Effector memory CD4-positive, alpha-beta T cell (primary cell): ENCODE results near the gene ANKRD7.
"Not testable (repeated sequence)": the region's sequence is repeated elsewhere in the genome, so short reads cannot be mapped to it uniquely, and the experiment has no call there.

ENCODE experiments used
- DNase-seq, 3 donors: peaks; one replicate each; pipeline ENCODE4 v3.0.0-alpha.2; 2020
- H3K27ac ChIP-seq: 2 replicates; pipeline ENCODE4 v1.7.0; 2013; ENCODE audit warnings: mild to moderate bottlenecking, low read length, moderate library complexity; ENCODE audit not compliant: insufficient read depth, poor library complexity, severe bottlenecking
- H3K27me3 ChIP-seq: replicated peaks from 2 replicates; pipeline ENCODE4 v1.7.0; 2013; ENCODE audit warnings: mild to moderate bottlenecking, low read length; ENCODE audit not compliant: insufficient read depth, control insufficient read depth, poor library complexity, severe bottlenecking
- H3K36me3 ChIP-seq: 2 replicates; pipeline ENCODE4 v1.7.0; 2013; ENCODE audit warnings: mild to moderate bottlenecking, low read length, moderate library complexity; ENCODE audit not compliant: control insufficient read depth, insufficient read depth
- H3K4me1 ChIP-seq: 2 replicates; pipeline ENCODE4 v1.7.0; 2013; ENCODE audit warnings: low read length, mild to moderate bottlenecking; ENCODE audit not compliant: control insufficient read depth, insufficient read depth, poor library complexity, severe bottlenecking
- H3K4me3 ChIP-seq: 2 replicates; pipeline ENCODE4 v1.7.0; 2013; ENCODE audit warnings: low read length, low read depth, mild to moderate bottlenecking; ENCODE audit not compliant: insufficient read depth, poor library complexity, severe bottlenecking
- H3K9me3 ChIP-seq: 2 replicates; pipeline ENCODE4 v1.7.0; 2013; ENCODE audit warnings: mild to moderate bottlenecking, low read length, moderate library complexity; ENCODE audit not compliant: control insufficient read depth

Gene ANKRD7

GRCh38 chr7:118232837-118233236, 8.3 kb downstream of the ANKRD7 start:
- no peak overlapping the region for H3K4me3 ChIP-seq
- no peaks in the 10 kb centered on the region for H3K4me1 ChIP-seq
- no peaks in the 10 kb centered on the region for H3K9me3 ChIP-seq
- no peaks in the 10 kb centered on the region for H3K27me3 ChIP-seq
- H3K36me3 ChIP-seq, result no peaks in the 10 kb centered on the region
- DNase-seq, result no peak
- no peak overlapping the region for H3K27ac ChIP-seq

GRCh38 chr7:118233799-118234198, 9.3 kb downstream of the ANKRD7 start:
- Histone ChIP-seq H3K4me3 (no peak overlapping the region), H3K27ac (no peak overlapping the region), H3K9me3 (no peaks in the 10 kb centered on the region), H3K36me3 (no peaks in the 10 kb centered on the region), H3K4me1 (no peaks in the 10 kb centered on the region), H3K27me3 (no peaks in the 10 kb centered on the region)
- no peak for DNase-seq

- no peaks in the 10 kb centered on the region for H3K4me1 ChIP-seq
- DNase-seq, result no peak
- H3K9me3 ChIP-seq, result no peaks in the 10 kb centered on the region
- no peaks in the 10 kb centered on the region for H3K36me3 ChIP-seq
- no peak overlapping the region for H3K27ac ChIP-seq
- H3K27me3 ChIP-seq, result no peaks in the 10 kb centered on the region
- no peak overlapping the region for H3K4me3 ChIP-seq
Measured at GRCh38 chr7:118239014-118239413, 14.5 kb downstream of the ANKRD7 start.

DNA sequence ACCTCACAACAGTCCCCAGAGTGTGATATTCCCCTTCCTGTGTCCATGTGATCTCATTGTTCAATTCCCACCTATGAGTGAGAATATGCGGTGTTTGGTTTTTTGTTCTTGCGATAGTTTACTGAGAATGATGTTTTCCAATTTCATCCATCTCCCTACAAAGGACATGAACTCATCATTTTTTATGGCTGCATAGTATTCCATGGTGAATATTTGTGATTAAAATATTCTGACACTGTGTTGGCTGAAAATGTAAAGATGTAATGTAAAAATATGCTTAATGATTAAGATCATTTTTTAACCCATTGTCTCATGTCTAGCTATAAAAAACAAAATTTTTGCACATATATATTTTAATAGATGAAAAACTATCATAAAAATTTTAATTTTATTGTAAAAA, 15.8 kb downstream of the ANKRD7 start:
- not testable (repeated sequence) for DNase-seq, H3K36me3 ChIP-seq, H3K4me3 ChIP-seq, H3K9me3 ChIP-seq, H3K27ac ChIP-seq, H3K4me1 ChIP-seq, H3K27me3 ChIP-seq

DNA sequence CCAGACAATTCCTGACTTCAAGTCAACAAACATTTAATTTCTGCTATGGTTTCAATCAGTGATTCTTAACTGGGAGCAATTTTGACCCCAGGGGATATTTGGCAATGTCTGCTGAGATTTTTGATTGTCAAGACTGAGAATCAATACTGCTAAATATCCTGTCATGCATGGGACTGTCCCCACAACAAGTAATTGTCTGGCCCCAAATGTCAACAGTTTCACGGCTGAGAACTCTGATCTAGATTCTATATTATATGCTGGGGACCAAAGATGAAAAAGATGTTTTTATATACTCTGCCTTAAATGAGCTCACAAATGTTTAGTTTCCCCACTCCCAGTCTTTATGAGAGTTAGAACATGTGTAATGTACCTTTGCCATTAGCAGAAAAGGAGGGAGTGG, 19.2 kb downstream of the ANKRD7 start:
- H3K4me3 ChIP-seq, result no peak overlapping the region
- no peaks in the 10 kb centered on the region for H3K9me3 ChIP-seq
- DNase-seq, result no peak
- no peaks in the 10 kb centered on the region for H3K27me3 ChIP-seq
- no peak overlapping the region for H3K27ac ChIP-seq
- no peaks in the 10 kb centered on the region for H3K36me3 ChIP-seq
- no peaks in the 10 kb centered on the region for H3K4me1 ChIP-seq

GRCh38 chr7:118245267-118246040, 20.9 kb downstream of the ANKRD7 start:
- no peak overlapping the region for H3K27ac ChIP-seq
- no peaks in the 10 kb centered on the region for H3K27me3 ChIP-seq
- no peak overlapping the region for H3K4me3 ChIP-seq
- H3K4me1 ChIP-seq, result no peaks in the 10 kb centered on the region
- no peak for DNase-seq
- no peaks in the 10 kb centered on the region for H3K36me3 ChIP-seq
- no peaks in the 10 kb centered on the region for H3K9me3 ChIP-seq

DNA sequence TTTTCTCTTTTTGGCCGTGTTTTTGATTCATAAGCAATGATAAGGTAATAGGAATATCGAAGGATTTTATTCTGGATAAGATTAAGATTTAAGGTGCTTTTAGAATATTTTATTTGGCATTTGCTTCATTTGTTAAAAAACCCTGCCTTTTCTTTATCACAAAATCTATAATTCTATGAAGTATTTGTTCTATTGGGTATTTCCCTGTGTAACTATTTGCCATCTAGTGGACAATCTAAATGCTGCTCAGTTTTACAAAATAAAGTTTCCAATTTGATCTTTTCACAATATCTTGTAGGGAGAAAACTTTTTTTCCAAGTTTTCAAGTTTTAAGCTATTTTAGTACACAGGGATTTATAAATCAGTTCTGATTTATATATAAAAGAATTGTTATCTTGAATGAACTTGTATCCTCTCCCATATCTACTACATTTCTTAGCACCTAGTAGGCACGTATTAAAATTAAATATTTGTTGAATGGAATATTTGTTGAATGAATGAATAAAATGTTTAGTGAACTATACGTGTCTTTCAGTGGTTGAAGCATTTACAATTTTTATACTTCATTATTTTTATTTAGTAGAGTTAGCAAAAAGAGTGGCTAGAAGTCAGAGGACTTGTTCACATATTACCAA, 26.5 kb downstream of the ANKRD7 start:
- no peaks in the 10 kb centered on the region for H3K4me1 ChIP-seq
- no peaks in the 10 kb centered on the region for H3K36me3 ChIP-seq
- H3K4me3 ChIP-seq, result no peak overlapping the region
- H3K27me3 ChIP-seq, result peaks cover 3% of the 10 kb centered on the region
- H3K9me3 ChIP-seq, result no peaks in the 10 kb centered on the region
- H3K27ac ChIP-seq, result no peak overlapping the region
- DNase-seq, result no peak

- no peaks in the 10 kb centered on the region for H3K36me3 ChIP-seq
- peaks cover 3% of the 10 kb centered on the region for H3K27me3 ChIP-seq
- no peak overlapping the region for H3K27ac ChIP-seq
- no peak overlapping the region for H3K4me3 ChIP-seq
- no peaks in the 10 kb centered on the region for H3K4me1 ChIP-seq
- no peaks in the 10 kb centered on the region for H3K9me3 ChIP-seq
- no peak for DNase-seq
Measured at GRCh38 chr7:118252087-118252486, 27.6 kb downstream of the ANKRD7 start.

- H3K36me3 ChIP-seq, result no peaks in the 10 kb centered on the region
Measured at GRCh38 chr7:118259115-118259514, 34.6 kb downstream of the ANKRD7 start.

GRCh38 chr7:118264836-118265235, 40.3 kb downstream of the ANKRD7 start:
- no peaks in the 10 kb centered on the region for H3K4me1 ChIP-seq
- DNase-seq, result no peak
- H3K9me3 ChIP-seq, result no peaks in the 10 kb centered on the region
- no peaks in the 10 kb centered on the region for H3K36me3 ChIP-seq
- no peak overlapping the region for H3K4me3 ChIP-seq
- H3K27ac ChIP-seq, result no peak overlapping the region
- no peaks in the 10 kb centered on the region for H3K27me3 ChIP-seq

More at GRCh38 chr7:118259115-118259514, 34.6 kb downstream of the ANKRD7 start:
- Histone ChIP-seq H3K27me3 (peaks cover 3% of the 10 kb centered on the region), H3K9me3 (no peaks in the 10 kb centered on the region), H3K27ac (no peak overlapping the region), H3K4me1 (no peaks in the 10 kb centered on the region), H3K4me3 (no peak overlapping the region)
- DNase-seq, result no peak
